Activated T-helper 17 cell treated with anti-CD3 and anti-CD28 coated beads, Interleukin-2, amount 50 U/mL, for 72 hours (primary cell): ENCODE results near the gene TMCC1. TPM values are rescaled to one million over a fixed set of nuclear protein-coding genes. Genes with fewer than 3 reads are reported as not detected.

Experiments used
- ATAC-seq: fragments of 150-1000 bp; cut with Tn5 transposase; replicated peaks from 2 replicates; pipeline ENCODE4 v1.10.0; 2021; ENCODE audit warnings: mild to moderate bottlenecking, moderate library complexity
- H3K27ac Mint-ChIP-seq: one replicate; pipeline ENCODE4 v1.8.0; 2022; ENCODE audit warnings: mixed read lengths
- H3K27me3 Mint-ChIP-seq: one replicate; pipeline ENCODE4 v1.8.0; 2022; ENCODE audit warnings: mixed read lengths
- H3K36me3 Mint-ChIP-seq: one replicate; pipeline ENCODE4 v1.8.0; 2022; ENCODE audit warnings: low read depth, mild to moderate bottlenecking, mixed read lengths
- H3K4me1 Mint-ChIP-seq: one replicate; pipeline ENCODE4 v1.8.0; 2022; ENCODE audit warnings: mixed read lengths
- H3K4me3 Mint-ChIP-seq: one replicate; pipeline ENCODE4 v1.8.0; 2022; ENCODE audit warnings: mild to moderate bottlenecking, mixed read lengths
- H3K9me3 Mint-ChIP-seq: one replicate; pipeline ENCODE4 v1.8.0; 2022; ENCODE audit warnings: mixed read lengths
- total RNA-seq, 2 donors: library from RNA; stranded (reverse); gene quantifications; one replicate each; pipeline ENCODE4 v1.2.3, GENCODE V29; 2022

The TMCC1 gene
- total RNA-seq, 2 donors from 2014 or later, result 16.4 to 19.5 TPM

DNA sequence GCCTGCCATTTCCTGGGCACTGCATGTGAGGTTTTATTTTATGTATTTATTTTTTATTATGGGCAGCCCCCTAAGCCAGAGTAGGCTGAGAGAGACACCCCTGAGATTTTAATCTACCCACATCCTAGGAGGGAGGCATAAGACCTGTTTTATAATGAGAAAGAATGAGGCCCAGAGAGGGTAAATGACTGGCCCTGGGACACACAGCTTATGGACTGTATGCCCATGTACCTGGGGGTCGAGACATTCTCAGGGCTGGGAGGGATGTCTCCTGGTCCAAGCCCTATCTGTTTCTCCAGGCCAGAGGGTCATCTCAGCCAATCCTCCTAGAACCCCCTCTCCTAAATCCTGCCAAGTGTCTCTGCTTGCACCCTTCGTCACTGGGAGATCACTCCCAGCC, 293.2 kb downstream of the TMCC1 start:
- H3K4me3 Mint-ChIP-seq, result no peak overlapping the region
- no peaks in the 10 kb centered on the region for H3K36me3 Mint-ChIP-seq
- H3K27ac Mint-ChIP-seq, result no peak overlapping the region
- H3K4me1 Mint-ChIP-seq, result peaks cover 17% of the 10 kb centered on the region
- no peaks in the 10 kb centered on the region for H3K9me3 Mint-ChIP-seq
- H3K27me3 Mint-ChIP-seq, result no peaks in the 10 kb centered on the region
- ATAC-seq, result no peak

DNA sequence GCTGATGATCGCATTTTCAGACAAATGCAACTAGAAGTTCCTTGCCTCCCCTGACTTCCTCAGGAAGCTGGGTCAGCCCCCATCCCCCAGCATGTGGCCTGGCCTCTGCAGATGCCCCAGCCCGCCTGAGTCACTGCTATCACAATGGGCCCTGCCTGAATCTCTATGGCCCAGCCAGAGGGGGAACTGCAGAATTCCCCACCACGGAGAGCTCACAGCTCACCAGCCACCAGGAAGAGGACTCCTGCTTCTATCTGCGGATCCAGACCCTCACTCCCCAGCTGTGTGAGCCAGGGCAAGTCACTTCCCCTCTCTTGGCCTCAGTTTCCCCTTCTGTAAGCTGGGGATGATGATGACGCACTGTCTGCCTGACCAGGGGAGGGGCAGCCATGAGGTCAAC, 293.9 kb downstream of the TMCC1 start:
- H3K36me3 Mint-ChIP-seq, result no peaks in the 10 kb centered on the region
- no peak overlapping the region for H3K27ac Mint-ChIP-seq
- H3K27me3 Mint-ChIP-seq, result no peaks in the 10 kb centered on the region
- peaks cover 15% of the 10 kb centered on the region for H3K4me1 Mint-ChIP-seq
- no peak overlapping the region for H3K4me3 Mint-ChIP-seq
- ATAC-seq, result no peak
- H3K9me3 Mint-ChIP-seq, result no peaks in the 10 kb centered on the region

DNA sequence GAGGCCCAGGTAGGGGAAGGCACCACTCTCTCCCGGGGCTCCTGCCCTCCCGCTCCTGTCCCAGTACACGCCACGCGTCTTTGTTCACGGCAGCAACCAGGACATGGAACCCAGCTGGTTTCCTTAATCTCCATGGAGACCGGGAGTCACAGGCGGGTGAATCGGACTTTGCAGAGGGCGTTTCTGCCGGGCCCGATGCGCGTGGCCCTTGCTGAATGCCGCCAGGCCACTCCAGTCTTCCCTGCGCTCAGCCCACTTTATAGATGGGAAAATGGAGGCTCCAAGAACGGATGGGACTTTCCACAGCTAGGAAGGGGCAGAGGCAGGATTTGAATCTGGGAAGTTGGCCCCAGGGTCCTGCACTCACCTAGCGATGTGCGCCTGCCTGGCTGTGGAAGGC, 294.4 kb downstream of the TMCC1 start:
- ATAC-seq, result no peak
- Mint-ChIP-seq H3K4me3 (no peak overlapping the region), H3K9me3 (no peaks in the 10 kb centered on the region), H3K27me3 (no peaks in the 10 kb centered on the region), H3K36me3 (no peaks in the 10 kb centered on the region), H3K27ac (no peak overlapping the region), H3K4me1 (peaks cover 9% of the 10 kb centered on the region)

DNA sequence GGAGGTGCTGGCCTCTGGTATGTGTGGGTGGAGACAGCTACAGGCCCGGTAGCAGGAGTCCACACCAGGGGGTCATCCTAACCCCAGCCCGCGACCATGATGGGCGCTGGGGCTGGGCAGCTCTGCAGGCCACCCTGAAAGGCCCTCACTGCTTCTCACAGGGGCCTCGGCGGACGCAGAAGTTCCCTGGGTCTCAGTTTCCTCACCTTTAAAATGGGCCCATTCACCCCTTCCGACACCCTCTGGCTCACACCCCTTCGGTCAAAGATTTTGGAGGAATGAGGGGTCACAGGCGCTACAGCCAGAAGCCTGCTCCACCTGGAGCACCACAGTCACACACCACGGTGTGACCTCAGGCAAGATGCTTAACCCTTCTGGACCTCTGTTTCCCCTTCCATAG, 295.0 kb downstream of the TMCC1 start:
- no peaks in the 10 kb centered on the region for H3K27me3 Mint-ChIP-seq

DNA sequence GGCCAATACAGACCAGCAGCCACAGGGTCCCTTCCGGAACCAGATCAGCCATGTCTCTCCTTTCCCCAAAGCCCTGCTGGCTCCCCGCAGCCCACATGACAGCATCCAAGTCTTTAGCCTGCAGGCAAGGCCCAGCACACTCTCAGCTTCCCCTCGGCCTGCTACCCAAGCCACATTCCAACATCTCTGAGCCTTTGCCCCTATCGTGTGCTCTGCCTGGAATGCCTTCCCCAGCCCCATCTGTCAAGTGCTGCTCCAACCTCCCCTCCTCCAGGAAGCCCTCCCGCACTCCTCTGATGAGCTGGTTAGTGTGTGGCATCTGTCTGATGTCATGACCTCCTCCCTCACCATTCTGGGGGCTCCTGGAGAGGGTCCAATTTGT, 295.5 kb downstream of the TMCC1 start:
- Mint-ChIP-seq H3K27me3 (no peaks in the 10 kb centered on the region), H3K36me3 (no peaks in the 10 kb centered on the region), H3K27ac (no peak overlapping the region), H3K4me1 (peaks cover 17% of the 10 kb centered on the region), H3K4me3 (no peak overlapping the region), H3K9me3 (no peaks in the 10 kb centered on the region)
- no peak for ATAC-seq

More for the DNA sequence above, 295.0 kb downstream of the TMCC1 start:
- peaks cover 13% of the 10 kb centered on the region for H3K4me1 Mint-ChIP-seq
- H3K4me3 Mint-ChIP-seq, result no peak overlapping the region
- no peaks in the 10 kb centered on the region for H3K9me3 Mint-ChIP-seq
- H3K36me3 Mint-ChIP-seq, result no peaks in the 10 kb centered on the region
- H3K27ac Mint-ChIP-seq, result no peak overlapping the region
- no peak for ATAC-seq

Other genes starting within 250 kb of the TMCC1 start
- not detected for gene TRH, start 81.0 kb upstream of the TMCC1 start, total RNA-seq
- 1 to 10 TPM; 1.1 to 1.7 TPM for gene ALG1L2, start 188.1 kb upstream of the TMCC1 start, total RNA-seq